Panc1 (cell line): ENCODE measurements around the gene MED13. TPM values are rescaled to one million over a fixed set of nuclear protein-coding genes. Genes with fewer than 3 reads are reported as not detected.

ENCODE experiments used
- ATAC-seq: fragments of 200-7000 bp; cut with Tn5 transposase; 2 replicates; pipeline ENCODE4 v1.9.1; 2020; ENCODE audit warnings: mild to moderate bottlenecking, moderate library complexity
- BruUV-seq: library from RNA; stranded (reverse); fragments of 400-500 nt; replicated peaks from 2 replicates; lab custom pipeline; 2021; lab: Mats Ljungman, UMichigan
- CTCF ChIA-PET: fragments of 300-600 bp; sonication (Branson Sonifier 250); formaldehyde crosslinking; loops from one replicate; lab custom pipeline; 2022; ENCODE audit warnings: antibody characterized with exemption; lab: Charles Lee
- POLR2A ChIA-PET: fragments of 300-600 bp; sonication (Branson Sonifier 250); formaldehyde crosslinking; loops from one replicate; lab custom pipeline; 2022; ENCODE audit warnings: antibody characterized with exemption; lab: Charles Lee
- DNase-seq: peaks from one replicate; pipeline ENCODE4 v3.0.0-alpha.2; 2010; ENCODE audit warnings: low read depth, low spot score
- H3K27ac ChIP-seq: 2 replicates; pipeline ENCODE4 v1.5.1; 2011; ENCODE audit warnings: mild to moderate bottlenecking, low read length, inconsistent platforms
- H3K27me3 ChIP-seq: fragments of 200-500 bp; sonication (Bioruptor generic); 2 replicates; pipeline ENCODE4 v1.6.0; 2014; ENCODE audit warnings: low read length, inconsistent platforms; ENCODE audit not compliant: control insufficient read depth, insufficient read depth
- H3K36me3 ChIP-seq: fragments of 200-500 bp; sonication (Bioruptor generic); 2 replicates; pipeline ENCODE4 v1.5.1; 2014; ENCODE audit warnings: inconsistent platforms, mild to moderate bottlenecking, low read length, moderate library complexity; ENCODE audit not compliant: control insufficient read depth, insufficient read depth
- H3K4me1 ChIP-seq: 2 replicates; pipeline ENCODE4 v1.5.1; 2011; ENCODE audit warnings: inconsistent platforms, mild to moderate bottlenecking, low read length, moderate library complexity; ENCODE audit not compliant: control insufficient read depth, insufficient read depth
- H3K4me3 ChIP-seq, 2 experiments: 2 replicates each; pipeline ENCODE4 v1.5.1; 2011 to 2012; ENCODE audit warnings: low read depth in 2 of 2, low read length in 2 of 2, mild to moderate bottlenecking in 2 of 2, inconsistent platforms in 1 of 2, moderate library complexity in 1 of 2
- H3K9me3 ChIP-seq: fragments of 200-500 bp; sonication (Bioruptor generic); 2 replicates; pipeline ENCODE4 v1.5.1; 2014; ENCODE audit warnings: low read depth, mild to moderate bottlenecking, inconsistent platforms, low read length, moderate library complexity; ENCODE audit not compliant: control insufficient read depth, insufficient read depth
- CTCF ChIP-seq: fragments of 450-650 bp; IDR thresholded peaks from 2 replicates; pipeline ENCODE4 v1.5.1; 2017; ENCODE audit warnings: mild to moderate bottlenecking
- POLR2AphosphoS5 ChIP-seq: IDR thresholded peaks from 2 replicates; pipeline ENCODE4 v1.6.1; 2012; ENCODE audit warnings: mild to moderate bottlenecking, low read depth, low read length, moderate library complexity
- REST ChIP-seq, 2 experiments: IDR thresholded peaks; 2 replicates each; pipeline ENCODE4 v1.6.1; 2011 to 2012; ENCODE audit warnings: low read depth in 2 of 2, control low read depth in 1 of 2, low read length in 1 of 2, mild to moderate bottlenecking in 1 of 2, moderate library complexity in 1 of 2; ENCODE audit not compliant: insufficient read depth in 1 of 2
- SIN3A ChIP-seq: IDR thresholded peaks from 2 replicates; pipeline ENCODE4 v1.6.1; 2012; ENCODE audit warnings: low read depth, mild to moderate bottlenecking, low read length, moderate library complexity, borderline replicate concordance; ENCODE audit not compliant: insufficient read depth
- TCF7L2 ChIP-seq: IDR thresholded peaks from 2 replicates; pipeline ENCODE4 v1.6.1; 2011; ENCODE audit warnings: mild to moderate bottlenecking, low read depth, low read length, inconsistent platforms
- in situ Hi-C: cut with HindIII; loops from 2 replicates; pipeline ENCODE4 v1.10.0; 2016; ENCODE audit warnings: low sequenced_read_pairs, low pct_unique_long_range_greater_than_20kb
- intact Hi-C: fragments of 100-400 bp; cut with micrococcal nuclease; formaldehyde crosslinking; loops from one replicate; pipeline ENCODE4 v1.10.0; 2022; ENCODE audit not compliant: unreplicated experiment
- total RNA-seq: library from RNA; stranded (reverse); gene quantifications from one replicate; pipeline ENCODE4 v1.2.1, GENCODE V29; 2021; ENCODE audit not compliant: unreplicated experiment

The MED13 gene
- total RNA-seq, 1 experiment from 2014 or later = 69.5 TPM

- intact Hi-C loops (no loop called here), in situ Hi-C loops (no loop called here)
- ATAC-seq (no peak), DNase-seq (no peak)
- H3K27ac ChIP-seq = no peak overlapping the region
- CTCF ChIA-PET = no interaction called here
- H3K4me1 ChIP-seq = no peaks in the 10 kb centered on the region
- H3K27me3 ChIP-seq = no peaks in the 10 kb centered on the region
- POLR2A ChIA-PET = no interaction called here
- no peak overlapping the region for H3K4me3 ChIP-seq
- no TSS peak for BruUV-seq
- no peaks in the 10 kb centered on the region for H3K9me3 ChIP-seq
- TF ChIP-seq TCF7L2 = no peak
- TF ChIP-seq REST (IDR thresholded peaks at IDR 0.05; ENCODE audit: insufficient read depth in 1 of 2, low read depth in 2 of 2, low read length in 1 of 2) = no peak
- no peak for TF ChIP-seq SIN3A
- no peak for TF ChIP-seq CTCF
- no peak for TF ChIP-seq POLR2AphosphoS5
- no peaks in the 10 kb centered on the region for H3K36me3 ChIP-seq
Observed at GRCh38 chr17:62086737-62087136, 21.7 kb upstream of the MED13 start.

GRCh38 chr17:62085511-62086408, 20.7 kb upstream of the MED13 start:
- H3K4me3 ChIP-seq = no peak overlapping the region
- no peaks in the 10 kb centered on the region for H3K9me3 ChIP-seq
- intact Hi-C loops (no loop called here), in situ Hi-C loops (no loop called here)
- ChIA-PET CTCF (no interaction called here), POLR2A (no interaction called here)
- BruUV-seq = no TSS peak
- no peaks in the 10 kb centered on the region for H3K4me1 ChIP-seq
- TF ChIP-seq TCF7L2 (no peak), CTCF (no peak), REST (IDR thresholded peaks at IDR 0.05; ENCODE audit: insufficient read depth in 1 of 2, low read depth in 2 of 2, low read length in 1 of 2) (no peak), POLR2AphosphoS5 (no peak), SIN3A (no peak)
- H3K36me3 ChIP-seq = no peaks in the 10 kb centered on the region
- no peaks in the 10 kb centered on the region for H3K27me3 ChIP-seq
- H3K27ac ChIP-seq = no peak overlapping the region
- ATAC-seq (no peak), DNase-seq (no peak)
